ENCODE data around the gene HSD17B14. TPM values are rescaled to one million over a fixed set of nuclear protein-coding genes. Genes with fewer than 3 reads are reported as not detected.
A peak's percentile ranks its signal among the peaks of the same experiment; 100 is the strongest.

Gene HSD17B14
- total and polyA plus RNA-seq, 2 of the 8 experiments (the other 6 are each of a cell fraction or from before 2014, with no cell fraction given) = 8.4 to 25.5 TPM

DNA sequence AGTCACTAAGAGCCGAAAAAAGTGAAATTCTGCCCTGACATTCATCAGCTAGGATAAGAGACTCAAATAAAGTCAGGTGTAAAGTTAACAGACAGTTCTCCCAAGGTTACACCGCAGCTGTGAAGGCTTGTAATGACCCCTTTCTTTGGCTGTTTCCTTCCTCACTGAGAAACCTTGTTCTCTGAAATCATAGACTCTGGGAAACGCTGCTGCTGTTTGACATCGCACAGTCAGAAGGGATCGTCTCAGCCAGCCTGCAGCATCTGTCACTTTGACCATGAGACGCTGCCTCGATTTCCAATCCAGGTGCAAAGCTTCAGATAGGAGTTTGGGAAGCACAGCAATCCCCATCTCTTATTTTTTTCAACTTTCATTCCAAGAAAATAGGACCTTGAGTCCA is 26.1 kb downstream of the HSD17B14 start:
- CTCF ChIA-PET (ENCODE audit: partially characterized antibody) = interaction anchor here (0.7 to 13.8 kb wide), 8 partner anchors 14 to 166 kb away, joined by 3 to 285 read pairs (median 4); partner anchors contain the start of genes CA11 and HSD17B14
- 70% methylated on average over 7 of the region's 7 CpGs; no CpG with 5 or more reads in 1 of the 2 experiments for WGBS, 2 experiments (ENCODE audit: extremely low coverage in 1 of 2, insufficient coverage in 1 of 2, insufficient read length in 1 of 2, insufficient replicate concordance in 2 of 2, low coverage in 1 of 2, low lambda C conversion rate in 2 of 2, missing lambda C conversion rate in 1 of 2)

More for the DNA sequence above, 26.1 kb downstream of the HSD17B14 start:
- H3K36me3 ChIP-seq (ENCODE audit: control insufficient read depth in 2 of 4, insufficient read depth in 4 of 4, low read length in 3 of 4) = no peaks in the 10 kb centered on the region
- H2BK5ac ChIP-seq (ENCODE audit: low read depth, low read length) = no peak overlapping the region
- H3K56ac ChIP-seq (replicated peaks; ENCODE audit: insufficient read length, low read depth, low read length) = no peak overlapping the region
- H3K23ac ChIP-seq (ENCODE audit: insufficient read length) = no peak overlapping the region
- H4K5ac ChIP-seq (ENCODE audit: insufficient read length, low read depth, low read length) = no peak overlapping the region
- peaks cover 3 to 27% (median 18%) of the 10 kb centered on the region in 4 experiments for H3K4me1 ChIP-seq (replicated peaks in 1 of 4; ENCODE audit: control insufficient read depth in 3 of 4, insufficient read depth in 4 of 4, low read length in 3 of 4)
- peaks cover 0 to 1% of the 10 kb centered on the region in 2 experiments for H4K20me1 ChIP-seq (replicated peaks in 1 of 2; ENCODE audit: control insufficient read depth in 1 of 2, insufficient read depth in 2 of 2, low read length in 2 of 2)
- H3K23me2 ChIP-seq (ENCODE audit: low read depth, low read length) = peaks cover 10% of the 10 kb centered on the region; the same call in 1 of the 2 replicates
- no peak overlapping the region for H2AK5ac ChIP-seq (ENCODE audit: low read depth, low read length)
- no peak overlapping the region for H2BK20ac ChIP-seq (ENCODE audit: low read length)
- H3K18ac ChIP-seq (ENCODE audit: extremely low read depth, low read length) = no peak overlapping the region
- H2BK120ac ChIP-seq (replicated peaks; ENCODE audit: low read depth, low read length) = no peak overlapping the region
- DNase-seq (ENCODE audit: low read depth in 1 of 2, low spot score in 2 of 2) = no peak
- FAIRE-seq = no peak
- no peak overlapping the region for H4K91ac ChIP-seq (replicated peaks; ENCODE audit: insufficient read length, low read length)
- no peak overlapping the region for H3K27ac ChIP-seq (ENCODE audit: low read depth, low read length)
- H3K14ac ChIP-seq (ENCODE audit: insufficient read length) = no peak overlapping the region
- TF ChIP-seq RFX5 (IDR thresholded peaks at IDR 0.05; ENCODE audit: borderline replicate concordance, low read depth, low read length) (no peak), EGR1 (IDR thresholded peaks at IDR 0.05; ENCODE audit: borderline replicate concordance, low read depth, low read length) (no peak), KDM5A (IDR thresholded peaks at IDR 0.05; ENCODE audit: low read length) (no peak), BACH1 (IDR thresholded peaks at IDR 0.05; ENCODE audit: low read length) (no peak), ATF3 (IDR thresholded peaks at IDR 0.05; ENCODE audit: insufficient read depth, low read depth, low read length) (no peak), POLR2A (IDR thresholded peaks at IDR 0.05; ENCODE audit: control extremely low read depth in 1 of 2, low read depth in 2 of 2, low read length in 2 of 2) (no peak), BRCA1 (IDR thresholded peaks at IDR 0.05; ENCODE audit: low read depth, low read length) (no peak)
- H3K4ac ChIP-seq (replicated peaks; ENCODE audit: insufficient read length, low read depth, low read length) = no peak overlapping the region
- POLR2A ChIA-PET (ENCODE audit: partially characterized antibody) = interaction anchor here (0.7 to 4.5 kb wide), 11 partner anchors 10 to 210 kb away, joined by 3 to 36 read pairs (median 4); a partner anchor contains a TSS
- H3K79me1 ChIP-seq (ENCODE audit: low read depth, low read length) = no peaks in the 10 kb centered on the region; the same call in 1 of the 2 replicates
- peak overlapping the region; percentile 34 to 73 (median 56); a peak in 6 of 7 replicates for H3K9ac ChIP-seq (replicated peaks in 1 of 4; ENCODE audit: extremely low read depth in 1 of 4, low read depth in 3 of 4, low read length in 3 of 4)
- 0 out of 4 replicates have a peak, but pooled peaks cover 0 to 7% of the 10 kb centered on the region in 2 experiments for H3K79me2 ChIP-seq (ENCODE audit: control insufficient read depth in 1 of 2, insufficient read depth in 2 of 2, low read length in 2 of 2)
- peaks cover 0 to 11% (median 0%) of the 10 kb centered on the region in 4 experiments; a peak in 3 of 7 replicates for H3K27me3 ChIP-seq (replicated peaks in 1 of 4; ENCODE audit: control insufficient read depth in 3 of 4, extremely low read depth in 1 of 4, insufficient read depth in 3 of 4, low read length in 3 of 4)
- peak overlapping the region; percentile 71 to 86 for H3K4me2 ChIP-seq (ENCODE audit: insufficient read depth in 1 of 2, low read depth in 2 of 2, low read length in 2 of 2)
- no peak overlapping the region for H2BK15ac ChIP-seq (ENCODE audit: low read length)
- H4K8ac ChIP-seq (ENCODE audit: extremely low read depth, insufficient read depth, low read length) = no peak overlapping the region; the same call in 1 of the 2 replicates
- no peak overlapping the region for H2AFZ ChIP-seq (ENCODE audit: low read length)
- no peak overlapping the region for H2BK12ac ChIP-seq (ENCODE audit: low read depth, low read length)
- H3K9me3 ChIP-seq (ENCODE audit: insufficient read depth in 2 of 2, low read depth in 1 of 2, low read length in 1 of 2) = no peaks in the 10 kb centered on the region
- H3K4me3 ChIP-seq (ENCODE audit: extremely low read depth in 1 of 4, insufficient read depth in 2 of 4, low read depth in 3 of 4, low read length in 4 of 4) = peak overlapping the region; percentile 49 to 72 (median 64)

Data from H1 (cell line).